GM12801 (cell line): ENCODE results near the gene CDC6.

ENCODE experiments used
- CTCF ChIP-seq: IDR thresholded peaks from one replicate; pipeline ENCODE4 v1.5.1; 2011; ENCODE audit warnings: control low read depth; ENCODE audit not compliant: insufficient read length; ENCODE audit errors: extremely low read depth

The CDC6 gene

DNA sequence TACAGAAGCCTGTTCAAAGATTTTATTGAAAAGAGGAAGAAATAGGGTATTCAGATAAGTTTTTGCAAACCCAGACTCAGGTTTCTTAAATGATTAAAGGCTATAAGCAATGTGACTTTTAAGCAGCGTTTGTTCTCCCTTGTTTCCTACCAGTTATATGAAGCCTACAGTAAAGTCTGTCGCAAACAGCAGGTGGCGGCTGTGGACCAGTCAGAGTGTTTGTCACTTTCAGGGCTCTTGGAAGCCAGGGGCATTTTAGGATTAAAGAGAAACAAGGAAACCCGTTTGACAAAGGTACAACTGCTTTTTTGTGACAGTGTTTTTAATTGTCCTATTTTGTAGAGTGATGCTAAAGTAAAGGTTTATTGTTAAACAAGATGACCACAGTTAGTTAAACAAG, 13.6 kb downstream of the CDC6 start:
- no peak for TF ChIP-seq CTCF

DNA sequence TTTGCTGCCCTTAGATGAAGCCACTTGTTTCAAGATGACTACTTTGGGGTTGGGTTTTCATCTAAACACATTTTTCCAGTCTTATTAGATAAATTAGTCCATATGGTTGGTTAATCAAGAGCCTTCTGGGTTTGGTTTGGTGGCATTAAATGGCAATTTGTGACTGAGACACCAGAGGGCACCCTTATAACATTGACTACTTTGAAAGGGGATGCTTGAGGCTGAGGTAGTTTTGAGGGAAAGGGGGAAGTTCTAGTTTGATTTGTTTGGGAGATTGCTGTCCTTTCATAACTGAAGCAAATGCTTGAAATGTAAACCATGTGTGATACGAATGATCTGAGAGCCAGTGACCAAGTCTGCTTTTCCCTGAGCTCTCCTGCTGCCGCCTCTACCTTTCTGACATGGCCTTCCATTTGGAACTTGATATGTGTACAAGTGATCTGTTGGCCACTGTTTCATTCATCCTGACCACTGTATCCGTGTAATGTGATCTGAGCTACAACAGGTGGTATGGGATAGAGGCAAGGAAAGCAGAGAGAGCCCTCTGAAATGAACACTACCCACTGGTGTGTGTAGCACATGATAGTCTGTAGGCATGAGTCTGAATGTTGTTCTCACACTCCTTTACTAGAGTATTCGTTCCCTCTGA, 15.5 kb downstream of the CDC6 start:
- no peak for TF ChIP-seq CTCF

DNA sequence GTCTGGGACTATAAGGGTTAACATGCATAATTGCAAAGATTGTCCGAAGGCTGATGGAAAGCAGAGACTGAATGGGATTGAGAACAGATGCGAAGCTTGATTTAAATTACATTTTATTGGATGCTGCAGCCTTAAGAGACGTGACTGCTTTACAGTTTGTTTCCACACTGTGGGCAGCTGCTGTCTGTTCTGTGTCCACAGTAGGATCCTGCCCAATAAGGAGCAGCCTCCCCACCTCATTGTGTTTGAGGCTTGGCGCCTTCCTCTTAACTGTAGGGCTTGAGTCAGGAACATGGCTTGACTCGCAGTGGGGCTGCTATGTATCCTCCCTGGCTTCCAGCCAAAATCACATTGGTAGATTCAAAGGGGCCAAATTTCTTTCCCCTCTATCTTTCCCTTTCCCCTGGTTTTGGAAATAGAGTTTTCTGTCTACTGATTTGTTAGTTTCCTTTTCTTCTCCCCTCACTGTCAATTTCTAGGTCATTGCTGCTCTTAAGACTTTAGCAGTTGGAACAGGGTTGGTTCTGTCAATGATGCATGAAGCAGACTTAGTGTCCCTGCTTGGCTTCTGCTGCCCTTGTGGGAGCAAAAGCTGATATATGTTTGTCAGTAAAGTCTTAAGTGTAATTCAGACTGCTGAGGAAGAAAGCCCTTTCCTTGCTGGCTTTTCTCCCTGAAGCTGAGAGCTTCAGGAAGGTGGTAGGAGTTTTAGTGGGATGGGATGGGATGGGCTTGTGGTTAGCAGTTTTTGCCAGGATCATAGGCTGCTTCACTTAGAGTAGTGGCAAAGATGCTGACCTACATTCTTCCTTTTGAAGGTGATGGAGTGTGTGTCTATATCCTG, 16.3 kb downstream of the CDC6 start:
- TF ChIP-seq CTCF: no peak

GRCh38 chr17:40306395-40306794, 18.7 kb downstream of the CDC6 start:
- TF ChIP-seq CTCF: no peak

DNA sequence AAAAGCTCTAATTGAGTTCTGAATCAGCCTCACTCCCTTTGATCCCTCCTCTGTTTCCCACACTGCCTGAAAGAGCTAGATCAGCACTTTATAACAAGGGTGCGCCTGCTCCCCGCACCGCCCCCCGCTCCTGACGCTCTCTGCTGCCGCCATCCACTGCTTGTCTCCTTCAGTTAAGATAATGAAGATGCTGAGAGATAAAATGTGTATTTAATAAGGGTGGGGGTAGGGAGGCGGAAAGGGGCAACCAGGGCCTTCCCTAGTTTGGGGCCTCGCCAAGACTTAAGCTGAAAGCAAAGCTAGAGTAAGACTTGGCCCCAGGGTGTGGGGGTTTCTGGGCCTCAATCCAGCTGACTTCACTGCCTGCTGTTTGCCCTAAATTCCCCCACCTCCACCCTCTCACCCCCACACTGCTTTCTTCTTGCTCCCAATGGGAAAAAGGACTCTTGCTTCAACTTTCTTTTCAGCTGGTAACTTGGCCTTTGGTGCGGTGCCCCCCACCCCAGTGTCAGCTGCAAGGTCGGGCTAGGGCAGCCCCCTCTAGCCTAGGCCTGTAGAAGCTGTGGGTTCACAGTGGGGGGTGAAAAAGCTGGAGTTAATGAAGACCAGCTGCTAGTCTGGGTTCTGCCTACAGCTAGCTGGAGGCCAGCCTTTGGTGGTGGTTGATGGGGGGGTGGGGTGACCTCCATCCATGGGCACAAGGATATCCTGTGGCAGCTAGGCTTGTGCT, 19.5 kb downstream of the CDC6 start:
- TF ChIP-seq CTCF: no peak

DNA sequence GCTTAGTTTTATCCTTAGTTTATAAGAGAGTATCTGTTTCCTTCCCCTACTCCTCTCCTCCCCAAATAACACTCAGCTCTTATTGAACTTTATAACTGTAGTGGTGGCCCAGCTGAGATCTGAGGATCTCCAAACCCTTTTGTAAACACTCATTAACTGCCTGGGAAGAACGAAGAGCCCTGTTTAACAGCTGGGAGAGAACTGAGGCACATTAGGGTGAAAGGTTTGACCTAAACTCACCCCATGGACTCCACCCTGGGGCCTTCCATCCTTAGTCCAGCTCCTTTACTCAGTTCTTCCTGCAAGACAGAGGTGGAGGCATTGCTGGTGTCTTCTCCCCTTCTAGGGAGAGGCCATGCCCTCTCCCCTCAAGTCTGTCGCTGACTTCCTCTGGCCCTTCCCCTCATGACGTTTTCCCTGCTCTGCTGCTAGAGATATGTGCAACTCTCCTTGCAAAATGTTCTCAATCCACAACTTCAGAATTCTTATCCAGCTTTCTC, 20.1 kb downstream of the CDC6 start:
- TF ChIP-seq CTCF: no peak
